Omental fat pad (tissue), 4 donors: Measurements from ENCODE around the gene NUAK1. TPM values are rescaled to one million over a fixed set of nuclear protein-coding genes. Genes with fewer than 3 reads are reported as not detected.
"Not testable (repeated sequence)": the region's sequence is repeated elsewhere in the genome, so short reads cannot be mapped to it uniquely, and the experiment has no call there.

Experiments
- ATAC-seq: fragments of 150-250 bp; one replicate; pipeline ENCODE4 v1.9.1; 2016; ENCODE audit warnings: mild to moderate bottlenecking, moderate library complexity; ENCODE audit not compliant: low FRiP score
- DNase-seq: peaks from one replicate; pipeline ENCODE4 v3.0.0-alpha.2; 2019; ENCODE audit warnings: low spot score
- total RNA-seq, 4 donors: library from RNA; depleted of rRNA; stranded (reverse); fragments of >200 nt; gene quantifications; one replicate each; pipeline ENCODE4 v1.1.0, GENCODE V29; 2016
- TF ChIP-seq, protein P1 (sequence below), 3 donors: fragments of 450-650 bp; IDR thresholded peaks; one replicate each; pipeline ENCODE4 v1.5.1; 2016 to 2017; ENCODE audit warnings: antibody characterized with exemption in 3 of 3, mild to moderate bottlenecking in 3 of 3, moderate library complexity in 2 of 3

The NUAK1 gene
- total RNA-seq, 4 donors from 2014 or later, result 6.8 to 47.3 (median 21.0) TPM

DNA sequence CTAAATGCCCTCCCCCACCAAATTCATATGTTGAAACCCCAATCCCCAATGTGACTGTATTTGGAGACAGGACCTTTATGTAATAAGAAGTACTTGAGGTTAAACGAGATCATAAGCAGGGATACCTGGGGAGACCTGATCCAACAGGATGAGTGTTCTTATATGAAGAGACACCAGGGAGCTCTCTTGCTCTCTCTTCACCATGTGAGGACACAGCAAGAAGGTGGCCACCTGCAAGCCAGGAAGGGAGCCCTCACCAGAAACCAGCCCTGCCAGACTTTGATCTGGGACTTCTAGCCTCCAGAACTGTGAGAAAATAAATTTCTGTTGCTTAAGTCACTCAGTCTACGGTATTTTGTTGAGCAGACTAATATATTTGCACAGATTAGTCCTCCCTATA is 113.6 kb downstream of the NUAK1 start:
- ATAC-seq (no peak), DNase-seq (no peak)
- TF ChIP-seq, protein P1, sequence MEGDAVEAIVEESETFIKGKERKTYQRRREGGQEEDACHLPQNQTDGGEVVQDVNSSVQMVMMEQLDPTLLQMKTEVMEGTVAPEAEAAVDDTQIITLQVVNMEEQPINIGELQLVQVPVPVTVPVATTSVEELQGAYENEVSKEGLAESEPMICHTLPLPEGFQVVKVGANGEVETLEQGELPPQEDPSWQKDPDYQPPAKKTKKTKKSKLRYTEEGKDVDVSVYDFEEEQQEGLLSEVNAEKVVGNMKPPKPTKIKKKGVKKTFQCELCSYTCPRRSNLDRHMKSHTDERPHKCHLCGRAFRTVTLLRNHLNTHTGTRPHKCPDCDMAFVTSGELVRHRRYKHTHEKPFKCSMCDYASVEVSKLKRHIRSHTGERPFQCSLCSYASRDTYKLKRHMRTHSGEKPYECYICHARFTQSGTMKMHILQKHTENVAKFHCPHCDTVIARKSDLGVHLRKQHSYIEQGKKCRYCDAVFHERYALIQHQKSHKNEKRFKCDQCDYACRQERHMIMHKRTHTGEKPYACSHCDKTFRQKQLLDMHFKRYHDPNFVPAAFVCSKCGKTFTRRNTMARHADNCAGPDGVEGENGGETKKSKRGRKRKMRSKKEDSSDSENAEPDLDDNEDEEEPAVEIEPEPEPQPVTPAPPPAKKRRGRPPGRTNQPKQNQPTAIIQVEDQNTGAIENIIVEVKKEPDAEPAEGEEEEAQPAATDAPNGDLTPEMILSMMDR (IDR thresholded peaks at IDR 0.05), result no peak

DNA sequence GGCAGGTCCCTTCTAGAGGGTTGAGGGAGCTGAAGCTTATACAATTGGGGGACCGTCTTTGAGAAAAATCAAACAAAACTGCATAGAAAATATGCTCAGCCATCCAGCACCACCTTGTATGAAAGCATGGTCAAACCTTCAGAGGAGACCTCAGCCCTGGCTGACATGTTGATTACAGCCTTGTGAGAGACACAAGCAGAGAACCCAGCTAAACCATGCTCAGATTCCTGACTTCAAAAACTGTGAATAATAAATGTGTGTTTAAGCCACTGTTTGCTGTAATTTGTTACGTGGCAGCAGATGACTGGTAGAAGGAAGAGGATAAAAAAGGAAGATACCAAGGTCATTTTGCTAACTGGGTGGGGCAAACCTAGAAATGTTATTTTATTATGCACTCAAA is 115.7 kb downstream of the NUAK1 start:
- TF ChIP-seq, protein P1 (IDR thresholded peaks at IDR 0.05), result no peak
- ATAC-seq (no peak), DNase-seq (no peak)

DNA sequence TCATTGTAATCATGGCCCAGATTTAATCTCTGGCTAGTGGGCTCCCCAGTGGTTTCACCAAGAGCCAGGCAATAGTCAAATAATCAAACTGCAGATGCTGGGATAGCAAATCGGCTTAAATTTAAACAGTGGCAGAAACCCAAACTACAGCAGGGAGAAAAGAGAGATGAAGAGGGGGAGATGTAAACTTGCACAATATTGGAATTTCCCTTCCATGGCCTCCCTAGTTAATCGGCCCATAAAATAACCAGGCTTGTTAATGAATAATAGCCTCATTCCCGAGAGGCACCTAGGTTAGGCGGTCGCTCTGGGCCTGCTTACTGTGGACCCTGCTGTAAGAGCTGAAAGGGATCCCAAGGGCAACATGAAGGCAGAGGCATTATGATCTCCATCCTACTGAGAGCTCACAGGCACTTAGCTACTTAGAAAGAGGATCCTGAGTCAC is 116.2 kb downstream of the NUAK1 start:
- TF ChIP-seq, protein P1 (IDR thresholded peaks at IDR 0.05), result no peak
- DNase-seq (no peak), ATAC-seq (no peak)

DNA sequence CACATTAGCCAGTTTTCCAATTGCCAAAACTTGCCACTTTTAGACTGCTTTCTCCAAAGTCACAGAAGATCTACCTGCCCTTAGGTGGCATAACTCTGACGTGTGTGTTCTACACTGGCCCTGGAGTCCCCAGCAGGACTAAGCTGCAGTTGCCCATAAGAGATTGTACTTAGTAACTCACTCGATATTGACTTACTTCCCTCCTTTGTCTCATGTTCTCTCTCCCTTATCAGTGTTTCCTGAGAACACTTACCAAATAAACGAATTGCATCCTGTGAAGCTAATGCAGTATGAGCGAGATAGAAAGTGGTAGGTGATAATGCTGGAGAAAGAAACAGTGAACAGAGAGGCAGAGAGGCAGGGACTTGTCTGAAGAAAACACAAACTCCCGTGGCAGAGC is 117.2 kb downstream of the NUAK1 start:
- DNase-seq (no peak), ATAC-seq (no peak)
- TF ChIP-seq, protein P1 (IDR thresholded peaks at IDR 0.05), result no peak

DNA sequence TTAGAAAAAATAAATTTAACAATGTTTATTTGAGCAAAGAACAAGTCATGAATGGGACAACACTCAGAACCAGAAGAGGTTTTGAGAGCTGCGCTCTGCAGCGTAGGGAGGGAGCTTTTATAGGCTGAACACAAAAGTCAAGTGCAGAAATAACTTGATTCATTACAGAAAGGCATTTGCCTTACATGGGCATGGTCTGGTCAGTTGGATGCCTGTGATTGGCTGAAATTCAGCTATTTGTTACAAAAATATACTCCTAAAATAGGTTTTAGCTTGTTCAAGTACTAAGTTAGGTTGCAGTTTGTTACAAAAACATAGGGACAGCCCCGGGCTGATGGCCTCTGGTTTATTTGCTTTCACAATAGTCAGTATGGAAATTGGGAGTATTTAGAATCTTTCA is 118.0 kb downstream of the NUAK1 start:
- no peak for DNase-seq
- ATAC-seq, result no peak
- TF ChIP-seq, protein P1 (IDR thresholded peaks at IDR 0.05), result no peak

DNA sequence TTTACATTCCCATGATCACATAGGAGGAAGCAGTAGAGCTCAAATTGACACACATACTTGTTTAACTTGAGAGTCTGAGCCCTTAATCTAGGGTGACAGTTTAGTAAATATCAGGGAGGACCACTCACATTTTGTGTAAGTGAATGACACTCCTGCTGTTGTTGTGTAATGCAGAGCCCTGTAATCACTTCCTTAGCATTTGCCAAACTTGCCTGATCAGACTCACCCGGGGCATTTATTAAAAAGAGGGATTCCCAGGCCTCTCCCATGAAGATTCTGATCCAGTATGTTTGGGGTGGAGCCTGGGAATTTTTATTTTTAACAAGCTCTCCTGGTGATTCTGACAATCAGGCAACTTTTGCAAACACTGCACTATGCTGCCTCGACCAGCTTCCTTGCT is 119.6 kb downstream of the NUAK1 start:
- ATAC-seq (no peak), DNase-seq (no peak)
- TF ChIP-seq, protein P1 (IDR thresholded peaks at IDR 0.05), result no peak

DNA sequence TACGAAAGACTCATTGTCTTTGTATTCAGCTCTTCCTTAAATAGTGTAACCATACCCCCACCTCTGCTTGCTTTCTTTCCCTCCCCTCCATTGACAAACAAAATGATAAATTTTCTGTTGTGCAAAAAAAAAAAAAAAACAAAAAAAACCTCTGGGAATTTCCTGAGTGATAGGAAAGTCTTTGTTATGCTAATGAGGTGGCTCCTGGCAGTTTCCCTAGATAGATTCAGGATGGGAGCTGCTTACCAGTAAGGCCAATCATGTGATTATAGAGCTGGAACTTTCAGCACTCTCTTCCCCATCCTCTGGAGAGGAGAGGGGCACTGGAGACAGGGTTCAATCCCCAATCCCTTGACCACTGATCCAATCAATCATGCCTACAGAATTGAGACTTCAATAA is 120.5 kb downstream of the NUAK1 start:
- ATAC-seq (no peak), DNase-seq (no peak)
- TF ChIP-seq, protein P1 (IDR thresholded peaks at IDR 0.05), result no peak

DNA sequence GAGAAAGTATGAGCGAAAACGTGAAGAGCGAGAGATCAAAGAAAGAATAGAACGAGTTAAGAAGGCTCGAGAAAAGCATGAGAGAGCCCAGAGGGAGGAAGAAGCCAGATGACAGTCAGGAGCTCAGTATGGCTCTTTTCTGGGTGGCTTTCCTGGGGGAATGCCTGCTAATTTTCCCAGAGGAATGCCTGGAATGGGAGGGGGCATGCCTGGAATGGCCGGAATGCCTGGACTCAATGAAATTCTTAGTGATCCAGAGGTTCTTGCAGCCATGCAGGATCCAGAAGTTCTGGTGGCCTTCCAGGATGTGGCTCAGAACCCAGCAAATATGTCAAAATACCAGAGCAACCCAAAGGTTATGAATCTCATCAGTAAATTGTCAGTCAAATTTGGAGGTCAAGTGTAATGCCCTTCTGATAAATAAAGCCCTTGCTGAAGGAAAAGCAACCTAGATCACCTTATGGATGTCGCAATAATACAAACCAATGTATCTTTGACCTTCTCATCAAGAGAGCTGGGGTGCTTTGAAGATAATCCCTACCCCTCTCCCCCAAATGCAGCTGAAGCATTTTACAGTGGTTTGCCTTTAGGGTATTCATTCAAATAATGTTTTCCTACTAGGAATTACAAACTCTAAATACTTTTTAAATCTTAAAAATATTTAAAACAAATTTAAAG is 122.0 kb downstream of the NUAK1 start:
- not testable (repeated sequence) for DNase-seq, ATAC-seq
